ENCODE data around the gene CEACAM19. TPM values are rescaled to one million over a fixed set of nuclear protein-coding genes. Genes with fewer than 3 reads are reported as not detected.

Gene CEACAM19
- total and polyA plus RNA-seq, 2 of the 13 experiments (the other 11 are each of a cell fraction or from before 2014, with no cell fraction given): 1.3 to 4.0 TPM

GRCh38 chr19:44718441-44719261, 47.4 kb downstream of the CEACAM19 start (continued):
- TF ChIP-seq DZIP1 (CRISPR knock-in tag; IDR thresholded peaks at IDR 0.05) (no peak), ARID2 (CRISPR knock-in tag; IDR thresholded peaks at IDR 0.05; ENCODE audit: borderline replicate concordance) (0 out of 2 replicates have a peak, but pooled peaks have one; percentile 62), SMC3 (IDR thresholded peaks at IDR 0.05; ENCODE audit: low read length) (no peak), MYC (CRISPR knock-in tag; IDR thresholded peaks at IDR 0.05; ENCODE audit: borderline replicate concordance) (peak; percentile 57; the same call in 1 of the 2 replicates), CEBPB (IDR thresholded peaks at IDR 0.05; ENCODE audit: borderline replicate concordance, low read depth, low read length) (no peak), MBNL3 (CRISPR knock-in tag; conservative IDR thresholded peaks at IDR 0.05) (no peak), ZNF644 (CRISPR knock-in tag; IDR thresholded peaks at IDR 0.05; ENCODE audit: low read depth) (no peak), MLX (CRISPR knock-in tag; IDR thresholded peaks at IDR 0.05) (peak; percentile 53; the same call in 1 of the 2 replicates), ZNF879 (CRISPR knock-in tag; IDR thresholded peaks at IDR 0.05) (peak; percentile 45; the same call in 1 of the 2 replicates), MED1 (CRISPR knock-in tag; IDR thresholded peaks at IDR 0.05) (peak; percentile 94), GATAD1 (CRISPR knock-in tag; IDR thresholded peaks at IDR 0.05) (0 out of 2 replicates have a peak, but pooled peaks have one; percentile 31), KLF13 (CRISPR knock-in tag; IDR thresholded peaks at IDR 0.05) (no peak), RNF2 (conservative IDR thresholded peaks at IDR 0.05; ENCODE audit: low read depth) (no peak), CHCHD3 (CRISPR knock-in tag; IDR thresholded peaks at IDR 0.05) (no peak), TBL1XR1 (IDR thresholded peaks at IDR 0.05; ENCODE audit: borderline replicate concordance, low read length, partially characterized antibody) (no peak), HNRNPK (IDR thresholded peaks at IDR 0.05; ENCODE audit: low read depth, low read length, poor library complexity, severe bottlenecking) (peak; percentile 6), ZNF800 (CRISPR knock-in tag; IDR thresholded peaks at IDR 0.05) (no peak), HDAC2 (CRISPR knock-in tag; IDR thresholded peaks at IDR 0.05) (peak; percentile 73), ZNF18 (CRISPR knock-in tag; IDR thresholded peaks at IDR 0.05; ENCODE audit: insufficient replicate concordance) (no peak), MIER3 (CRISPR knock-in tag; IDR thresholded peaks at IDR 0.05; ENCODE audit: borderline replicate concordance) (peak; percentile 71; the same call in 1 of the 2 replicates), ATF7 (IDR thresholded peaks at IDR 0.05) (no peak), ATF7 (CRISPR knock-in tag; IDR thresholded peaks at IDR 0.05) (peak; percentile 19; the same call in 1 of the 2 replicates)
